ENCODE data around the gene ARMC5. TPM values are rescaled to one million over a fixed set of nuclear protein-coding genes. Genes with fewer than 3 reads are reported as not detected.
"Not testable (repeated sequence)": the region's sequence is repeated elsewhere in the genome, so short reads cannot be mapped to it uniquely, and the experiment has no call there.

ARMC5 gene
- total and polyA plus RNA-seq, 9 donors = 2.2 to 16.1 (median 11.0) TPM

DNA sequence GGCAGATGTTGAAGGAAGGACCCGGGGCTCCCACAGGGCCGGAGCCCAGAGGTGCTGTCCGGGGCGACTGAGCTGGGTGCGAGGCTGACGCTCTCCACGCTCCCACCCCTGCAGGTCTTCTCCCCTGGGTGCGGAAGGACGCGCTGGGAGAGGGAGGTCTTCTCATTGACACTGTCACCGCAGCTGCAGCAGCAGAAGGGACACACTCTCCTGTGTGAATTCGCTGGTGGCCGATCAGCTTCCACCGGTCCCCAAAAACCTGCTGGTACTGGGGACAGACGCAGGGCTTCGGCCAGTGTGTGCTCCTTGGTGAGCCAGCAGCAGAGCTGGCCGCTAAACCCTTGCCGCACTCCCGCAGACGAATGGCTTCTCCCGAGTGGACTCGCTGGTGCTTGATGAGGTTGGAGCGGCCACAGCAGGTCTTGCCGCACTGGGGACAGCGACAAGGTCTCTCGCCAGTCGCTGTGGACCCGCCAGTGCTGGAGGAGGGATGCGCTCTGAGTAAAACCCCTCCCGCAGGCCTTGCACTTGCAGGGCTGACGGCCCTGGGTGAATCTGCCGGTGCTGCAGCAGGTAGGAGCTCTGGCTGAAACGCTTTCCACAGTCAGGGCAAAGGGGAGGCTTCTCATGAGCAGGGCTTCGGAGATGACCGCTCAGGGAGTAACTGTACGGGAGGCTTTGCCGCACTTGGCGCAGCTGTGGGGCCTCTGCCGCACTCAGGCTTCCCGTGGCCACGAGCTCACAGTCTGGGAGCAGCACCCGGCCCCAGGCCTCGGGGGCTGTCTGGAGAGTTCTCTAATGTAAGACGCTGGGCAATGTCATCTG lies 22.9 kb upstream of the ARMC5 start:
- WGBS, 3 donors = 92 to 95% (median 93%) methylated on average over 40 to 44 of the region's 44 CpGs
- H3K4me1 ChIP-seq (ENCODE audit: insufficient read depth) = no peaks in the 10 kb centered on the region
- no peak for TF ChIP-seq POLR2A (IDR thresholded peaks at IDR 0.05)
- no peak for TF ChIP-seq EP300 (IDR thresholded peaks at IDR 0.05)
- no peak for TF ChIP-seq CTCF (IDR thresholded peaks at IDR 0.05)
- H3K27ac ChIP-seq = no peak overlapping the region
- no peaks in the 10 kb centered on the region for H3K27me3 ChIP-seq
- H3K36me3 ChIP-seq = no peaks in the 10 kb centered on the region
- no peak overlapping the region for H3K4me3 ChIP-seq
- intact Hi-C loops (cut with DNase I) = loop anchor here in 1 of 4 donors (10.0 kb wide), 1 partner anchor 438 kb away; the partner anchor contains the start of gene ZNF267
- DNase-seq = no peak
- H3K9me3 ChIP-seq = no peaks in the 10 kb centered on the region

- intact Hi-C loops (cut with DNase I) = loop anchor here in 1 of 4 donors (10.0 kb wide), 1 partner anchor 436 kb away; the partner anchor contains the start of gene ZNF267
- H3K36me3 ChIP-seq = no peaks in the 10 kb centered on the region
- H3K27me3 ChIP-seq = no peaks in the 10 kb centered on the region
- no peak overlapping the region for H3K27ac ChIP-seq
- no peaks in the 10 kb centered on the region for H3K4me1 ChIP-seq (ENCODE audit: insufficient read depth)
- TF ChIP-seq EP300 (IDR thresholded peaks at IDR 0.05) (no peak), CTCF (IDR thresholded peaks at IDR 0.05) (no peak), POLR2A (IDR thresholded peaks at IDR 0.05) (no peak)
- peak in 1 of 5 donors; percentile 3 for DNase-seq
- no peaks in the 10 kb centered on the region for H3K9me3 ChIP-seq
- no peak overlapping the region for H3K4me3 ChIP-seq
- WGBS, 3 donors = 51 to 55% (median 55%) methylated on average over 2 of the region's 2 CpGs
Observed at GRCh38 chr16:31438414-31438813, 20.9 kb upstream of the ARMC5 start.

- H3K27me3 ChIP-seq; H3K9me3 ChIP-seq; H3K4me3 ChIP-seq; H3K4me1 ChIP-seq (ENCODE audit: insufficient read depth); H3K36me3 ChIP-seq; H3K27ac ChIP-seq; DNase-seq: not testable (repeated sequence)
- intact Hi-C loops (cut with DNase I) = loop anchor here in 1 of 4 donors (10.0 kb wide), 1 partner anchor 436 kb away; the partner anchor contains the start of gene ZNF267
- WGBS, 3 donors = 49 to 64% (median 62%) methylated on average over 3 to 4 of the region's 4 CpGs
Observed at GRCh38 chr16:31439023-31439422, 20.3 kb upstream of the ARMC5 start.

GRCh38 chr16:31439519-31439918 lies 19.8 kb upstream of the ARMC5 start:
- DNase-seq = peak in 1 of 5 donors; percentile 4

More at GRCh38 chr16:31439519-31439918, 19.8 kb upstream of the ARMC5 start:
- WGBS, 3 donors = 78 to 84% (median 84%) methylated on average over 3 of the region's 3 CpGs
- no peak for TF ChIP-seq EP300 (IDR thresholded peaks at IDR 0.05)
- no peak for TF ChIP-seq POLR2A (IDR thresholded peaks at IDR 0.05)
- TF ChIP-seq CTCF (IDR thresholded peaks at IDR 0.05) = no peak
- no peak overlapping the region for H3K27ac ChIP-seq
- no peaks in the 10 kb centered on the region for H3K9me3 ChIP-seq
- H3K4me3 ChIP-seq = no peak overlapping the region
- intact Hi-C loops (cut with DNase I) = loop anchor here in 1 of 4 donors (10.0 kb wide), 1 partner anchor 435 kb away; the partner anchor contains the start of gene ZNF267
- no peaks in the 10 kb centered on the region for H3K4me1 ChIP-seq (ENCODE audit: insufficient read depth)
- H3K27me3 ChIP-seq = no peaks in the 10 kb centered on the region
- H3K36me3 ChIP-seq = no peaks in the 10 kb centered on the region
